Measurements from ENCODE around the gene ELF5. TPM values are rescaled to one million over a fixed set of nuclear protein-coding genes. Genes with fewer than 3 reads are reported as not detected.

Gene ELF5
- total and polyA plus RNA-seq, 2 of the 8 experiments (the other 6 are each of a cell fraction or from before 2014, with no cell fraction given): not detected

GRCh38 chr11:34529643-34530042, 16.0 kb upstream of the ELF5 start:
- H4K91ac ChIP-seq (replicated peaks; ENCODE audit: insufficient read length, low read length): no peak overlapping the region
- H3K4me2 ChIP-seq (ENCODE audit: insufficient read depth in 1 of 2, low read depth in 2 of 2, low read length in 2 of 2): no peak overlapping the region
- H3K27me3 ChIP-seq (replicated peaks in 1 of 4; ENCODE audit: control insufficient read depth in 3 of 4, extremely low read depth in 1 of 4, insufficient read depth in 3 of 4, low read length in 3 of 4): no peaks in the 10 kb centered on the region
- no peaks in the 10 kb centered on the region for H3K23me2 ChIP-seq (ENCODE audit: low read depth, low read length)
- TF ChIP-seq JUND (IDR thresholded peaks at IDR 0.05; ENCODE audit: low read length) (no peak), SRF (IDR thresholded peaks at IDR 0.05; ENCODE audit: low read depth, low read length) (no peak), EZH2 (IDR thresholded peaks at IDR 0.05; ENCODE audit: low read depth, low read length, severe bottlenecking) (no peak), KDM4A (IDR thresholded peaks at IDR 0.05; ENCODE audit: low read depth, low read length, severe bottlenecking) (no peak), PHF8 (conservative IDR thresholded peaks at IDR 0.05; ENCODE audit: low read depth, low read length) (no peak)
- no peaks in the 10 kb centered on the region for H3K79me2 ChIP-seq (ENCODE audit: control insufficient read depth in 1 of 2, insufficient read depth in 2 of 2, low read length in 2 of 2)
- H3K79me1 ChIP-seq (ENCODE audit: low read depth, low read length): no peaks in the 10 kb centered on the region
- POLR2A ChIA-PET (ENCODE audit: partially characterized antibody): no interaction called here
- no peak overlapping the region for H3K27ac ChIP-seq (ENCODE audit: low read depth, low read length)
- H2BK5ac ChIP-seq (ENCODE audit: low read depth, low read length): no peak overlapping the region
- no peak overlapping the region for H2AK5ac ChIP-seq (ENCODE audit: low read depth, low read length)
- no peak overlapping the region for H3K14ac ChIP-seq (ENCODE audit: insufficient read length)
- H3K56ac ChIP-seq (replicated peaks; ENCODE audit: insufficient read length, low read depth, low read length): no peak overlapping the region
- no peak overlapping the region for H3K18ac ChIP-seq (ENCODE audit: extremely low read depth, low read length)
- no peak overlapping the region for H2BK15ac ChIP-seq (ENCODE audit: low read length)
- H3K4me1 ChIP-seq (replicated peaks in 1 of 4; ENCODE audit: control insufficient read depth in 3 of 4, insufficient read depth in 4 of 4, low read length in 3 of 4): no peaks in the 10 kb centered on the region
- no peak overlapping the region for H2BK20ac ChIP-seq (ENCODE audit: low read length)
- no peak overlapping the region for H3K4ac ChIP-seq (replicated peaks; ENCODE audit: insufficient read length, low read depth, low read length)
- no peak overlapping the region for H2BK120ac ChIP-seq (replicated peaks; ENCODE audit: low read depth, low read length)
- H4K5ac ChIP-seq (ENCODE audit: insufficient read length, low read depth, low read length): no peak overlapping the region
- no peak overlapping the region for H2AFZ ChIP-seq (ENCODE audit: low read length)
- no peaks in the 10 kb centered on the region for H4K20me1 ChIP-seq (replicated peaks in 1 of 2; ENCODE audit: control insufficient read depth in 1 of 2, insufficient read depth in 2 of 2, low read length in 2 of 2)
- H4K8ac ChIP-seq (ENCODE audit: extremely low read depth, insufficient read depth, low read length): no peak overlapping the region
- no peak overlapping the region for H3K23ac ChIP-seq (ENCODE audit: insufficient read length)
- no peak overlapping the region for H3K9ac ChIP-seq (replicated peaks in 1 of 4; ENCODE audit: extremely low read depth in 1 of 4, low read depth in 3 of 4, low read length in 3 of 4)
- no peak overlapping the region for H3K4me3 ChIP-seq (ENCODE audit: extremely low read depth in 1 of 4, insufficient read depth in 2 of 4, low read depth in 3 of 4, low read length in 4 of 4)
- no peak for DNase-seq (ENCODE audit: low read depth in 1 of 2, low spot score in 2 of 2)
- CTCF ChIA-PET (ENCODE audit: partially characterized antibody): no interaction called here
- H2BK12ac ChIP-seq (ENCODE audit: low read depth, low read length): no peak overlapping the region
- WGBS, 2 experiments (ENCODE audit: extremely low coverage in 1 of 2, insufficient coverage in 1 of 2, insufficient read length in 1 of 2, insufficient replicate concordance in 2 of 2, low coverage in 1 of 2, low lambda C conversion rate in 2 of 2, missing lambda C conversion rate in 1 of 2): 88% methylated on average over 1 of the region's 1 CpG; no CpG with 5 or more reads in 1 of the 2 experiments
- no peak for FAIRE-seq
- no peaks in the 10 kb centered on the region for H3K36me3 ChIP-seq (ENCODE audit: control insufficient read depth in 2 of 4, insufficient read depth in 4 of 4, low read length in 3 of 4)
- no peaks in the 10 kb centered on the region for H3K9me3 ChIP-seq (ENCODE audit: insufficient read depth in 2 of 2, low read depth in 1 of 2, low read length in 1 of 2)

All from H1 (cell line).